Lung microvascular endothelial cell (primary cell): ENCODE data around the gene PKLR. TPM values are rescaled to one million over a fixed set of nuclear protein-coding genes. Genes with fewer than 3 reads are reported as not detected.
A peak's percentile ranks its signal among the peaks of the same experiment; 100 is the strongest.

Experiments
- DNase-seq, 2 donors: peaks; one replicate each; pipeline versions ENCODE4 v3.0.0 to v3.0.0-alpha.2; 2010; ENCODE audit warnings: low read depth in 2 of 2
- total RNA-seq: library from RNA; depleted of rRNA; stranded (reverse); fragments of >200 nt; gene quantifications from 2 replicates; pipeline ENCODE4 v1.2.1, GENCODE V29; 2014

Gene PKLR
- total RNA-seq, 1 donor from 2014 or later: not detected

- DNase-seq: no peak
These were observed 15.6 kb downstream of the PKLR start for GRCh38 chr1:155285631-155286044.

- DNase-seq: no peak
These were observed 16.2 kb downstream of the PKLR start for GRCh38 chr1:155285063-155285462.

GRCh38 chr1:155284476-155284875 is 16.8 kb downstream of the PKLR start:
- DNase-seq: no peak

GRCh38 chr1:155282488-155283091 is 18.6 kb downstream of the PKLR start:
- DNase-seq: no peak

- no peak for DNase-seq
These were observed 22.0 kb downstream of the PKLR start for GRCh38 chr1:155279268-155279667.

- DNase-seq: no peak
These were observed 22.5 kb downstream of the PKLR start for GRCh38 chr1:155278689-155279160.

GRCh38 chr1:155277902-155278688 is 23.1 kb downstream of the PKLR start:
- peak; percentile 21 to 42 for DNase-seq

- DNase-seq: peak; percentile 96 to 97
These were observed 24.0 kb downstream of the PKLR start, which contains the start of gene HCN3 for GRCh38 chr1:155277070-155277901. TSS of gene HCN3 (plus strand) at chr1:155277463. CDS start at chr1:155277591, 128 bp downstream.

- peak; percentile 96 for DNase-seq
These were observed 27.6 kb downstream of the PKLR start, which contains the start of gene CLK2 for GRCh38 chr1:155273343-155274245. TSS of gene CLK2 (minus strand) at chr1:155273504. CDS start at chr1:155270977, 2,527 bp downstream.

- DNase-seq: peak in 1 of 2 donors; percentile 70
These were observed 28.5 kb downstream of the PKLR start for GRCh38 chr1:155272466-155273342.

- no peak for DNase-seq
These were observed 31.9 kb downstream of the PKLR start for GRCh38 chr1:155269381-155269780.

GRCh38 chr1:155268630-155269029 is 32.6 kb downstream of the PKLR start:
- DNase-seq: no peak

- DNase-seq: no peak
These were observed 33.9 kb downstream of the PKLR start for GRCh38 chr1:155267373-155267772.

- DNase-seq: no peak
These were observed 34.7 kb downstream of the PKLR start for GRCh38 chr1:155266553-155266952.

GRCh38 chr1:155263067-155263466 is 38.2 kb downstream of the PKLR start:
- no peak for DNase-seq

- DNase-seq: peak; percentile 96 to 99
These were observed 39.2 kb downstream of the PKLR start, which contains the start of gene SCAMP3 for GRCh38 chr1:155261852-155262673. TSS of gene SCAMP3 (minus strand) at chr1:155262360. CDS start at chr1:155262151, 209 bp downstream.

- peak in 1 of 2 donors; percentile 29 for DNase-seq
These were observed 39.8 kb downstream of the PKLR start for GRCh38 chr1:155261493-155261851.

- DNase-seq: no peak
These were observed 41.0 kb downstream of the PKLR start for GRCh38 chr1:155260276-155260675.
